ENCODE results near the gene HSP90AA1. TPM values are rescaled to one million over a fixed set of nuclear protein-coding genes. Genes with fewer than 3 reads are reported as not detected.
A peak's percentile ranks its signal among the peaks of the same experiment; 100 is the strongest.

The HSP90AA1 gene
- total RNA-seq, 1 experiment from 2014 or later: 842 TPM

DNA sequence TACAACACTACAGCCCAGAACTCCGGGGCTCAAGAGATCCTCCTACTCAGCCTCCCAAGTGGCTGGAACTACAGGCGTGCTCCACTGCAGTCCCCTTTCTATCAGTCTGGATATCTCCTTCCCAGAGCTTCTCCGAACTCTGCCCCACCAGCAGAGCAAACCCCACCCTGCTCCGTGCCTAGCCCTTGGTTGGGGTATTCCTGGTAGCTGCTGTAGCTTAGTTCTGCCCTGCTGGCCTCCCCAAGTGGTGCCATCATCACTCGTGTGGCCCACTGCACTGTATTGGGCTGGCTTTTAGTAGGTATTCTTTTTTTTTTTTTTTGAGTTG lies 9.5 kb downstream of the HSP90AA1 start (continued):
- TF ChIP-seq ZMAT4 (CRISPR knock-in tag; IDR thresholded peaks at IDR 0.05): no peak

DNA sequence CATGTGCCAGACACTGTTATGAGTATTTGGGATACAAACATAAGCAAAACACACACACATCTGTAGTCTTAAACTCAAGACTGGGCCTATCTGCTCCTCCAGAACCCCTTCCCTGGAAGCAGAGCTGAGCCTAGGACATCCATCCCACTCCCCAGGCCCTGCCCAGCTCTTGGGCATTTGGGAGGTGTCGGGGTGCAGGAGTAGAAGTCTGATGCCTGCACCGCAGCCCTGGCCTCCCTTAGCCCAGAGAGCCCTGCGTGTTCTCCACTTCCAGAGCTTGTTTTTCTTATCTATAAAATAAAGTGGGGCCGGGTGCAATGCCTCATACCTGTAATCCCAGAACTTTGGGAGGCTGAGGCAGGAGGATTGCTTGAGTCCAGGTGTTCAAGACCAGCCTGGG lies 11.7 kb downstream of the HSP90AA1 start:
- CTCF ChIA-PET: interaction anchor here (1.0 to 1.1 kb wide), 2 partner anchors 12 to 29 kb away, joined by 3 read pairs; no protein-coding TSS in a partner anchor
- Mint-ChIP-seq H3K4me1 (no peaks in the 10 kb centered on the region), H3K27me3 (ENCODE audit: low read depth) (no peaks in the 10 kb centered on the region), H3K4me3 (no peak overlapping the region), H3K36me3 (peaks cover 28% of the 10 kb centered on the region), H3K9me3 (peaks cover 10% of the 10 kb centered on the region), H3K27ac (no peak overlapping the region)
- POLR2A ChIA-PET: no interaction called here
- DNase-seq (ENCODE audit: low spot score): no peak
- TF ChIP-seq CTCF (IDR thresholded peaks at IDR 0.05): no peak
- TF ChIP-seq E2F1 (CRISPR knock-in tag; IDR thresholded peaks at IDR 0.05): no peak
- TF ChIP-seq, protein P1, sequence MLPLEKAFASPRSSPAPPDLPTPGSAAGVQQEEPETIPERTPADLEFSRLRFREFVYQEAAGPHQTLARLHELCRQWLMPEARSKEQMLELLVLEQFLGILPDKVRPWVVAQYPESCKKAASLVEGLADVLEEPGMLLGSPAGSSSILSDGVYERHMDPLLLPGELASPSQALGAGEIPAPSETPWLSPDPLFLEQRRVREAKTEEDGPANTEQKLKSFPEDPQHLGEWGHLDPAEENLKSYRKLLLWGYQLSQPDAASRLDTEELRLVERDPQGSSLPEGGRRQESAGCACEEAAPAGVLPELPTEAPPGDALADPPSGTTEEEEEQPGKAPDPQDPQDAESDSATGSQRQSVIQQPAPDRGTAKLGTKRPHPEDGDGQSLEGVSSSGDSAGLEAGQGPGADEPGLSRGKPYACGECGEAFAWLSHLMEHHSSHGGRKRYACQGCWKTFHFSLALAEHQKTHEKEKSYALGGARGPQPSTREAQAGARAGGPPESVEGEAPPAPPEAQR (CRISPR knock-in tag; IDR thresholded peaks at IDR 0.05): no peak
- TF ChIP-seq HMGA2 (CRISPR knock-in tag; IDR thresholded peaks at IDR 0.05): no peak
- TF ChIP-seq USF1 (CRISPR knock-in tag; IDR thresholded peaks at IDR 0.05): no peak
- TF ChIP-seq ZNF263 (CRISPR knock-in tag; IDR thresholded peaks at IDR 0.05; ENCODE audit: low read depth): no peak
- TF ChIP-seq ERG (CRISPR knock-in tag; IDR thresholded peaks at IDR 0.05): no peak
- TF ChIP-seq ARID4B (CRISPR knock-in tag; IDR thresholded peaks at IDR 0.05; ENCODE audit: borderline replicate concordance): no peak
- ATAC-seq: no peak

DNA sequence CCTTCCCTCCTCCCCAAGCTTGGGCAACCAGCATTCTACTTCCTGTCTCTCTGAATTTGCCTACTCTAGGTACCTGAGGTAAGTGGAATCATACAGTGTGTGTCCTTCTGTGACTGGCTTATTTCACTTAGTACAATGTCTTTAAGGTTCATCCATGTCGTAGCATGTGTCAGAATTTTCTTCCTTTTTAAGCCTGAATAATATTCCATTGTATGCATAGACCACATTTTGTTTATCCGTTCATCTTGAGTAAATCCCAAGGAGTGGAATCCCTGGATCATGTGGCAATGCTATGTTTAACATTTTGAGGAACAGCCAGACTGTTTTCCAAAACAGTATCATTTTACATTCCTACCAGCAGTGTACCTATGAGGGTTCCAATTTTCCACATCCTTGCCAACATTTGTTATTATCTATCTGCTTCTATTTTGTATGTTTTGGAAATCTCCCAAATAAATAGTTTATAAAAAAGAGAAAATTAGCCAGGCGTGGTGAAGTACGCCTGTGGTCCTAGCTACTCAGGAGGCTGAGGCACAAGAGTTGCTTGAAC lies 12.4 kb downstream of the HSP90AA1 start:
- Mint-ChIP-seq H3K4me3 (no peak overlapping the region), H3K36me3 (peaks cover 21% of the 10 kb centered on the region), H3K4me1 (no peaks in the 10 kb centered on the region), H3K27ac (peak overlapping the region; percentile 94), H3K27me3 (ENCODE audit: low read depth) (no peaks in the 10 kb centered on the region), H3K9me3 (peaks cover 10% of the 10 kb centered on the region)
- DNase-seq (ENCODE audit: low spot score): no peak
- POLR2A ChIA-PET: no interaction called here
- no peak for ATAC-seq
- CTCF ChIA-PET: interaction anchor here (0.6 to 1.1 kb wide), 4 partner anchors 12 to 62 kb away, joined by 3 read pairs; no protein-coding TSS in a partner anchor
- TF ChIP-seq PRDM15 (CRISPR knock-in tag; IDR thresholded peaks at IDR 0.05): no peak
- no peak for TF ChIP-seq MLX (CRISPR knock-in tag; IDR thresholded peaks at IDR 0.05)
- no peak for TF ChIP-seq SP1 (CRISPR knock-in tag; conservative IDR thresholded peaks at IDR 0.05)
- TF ChIP-seq, protein P2, sequence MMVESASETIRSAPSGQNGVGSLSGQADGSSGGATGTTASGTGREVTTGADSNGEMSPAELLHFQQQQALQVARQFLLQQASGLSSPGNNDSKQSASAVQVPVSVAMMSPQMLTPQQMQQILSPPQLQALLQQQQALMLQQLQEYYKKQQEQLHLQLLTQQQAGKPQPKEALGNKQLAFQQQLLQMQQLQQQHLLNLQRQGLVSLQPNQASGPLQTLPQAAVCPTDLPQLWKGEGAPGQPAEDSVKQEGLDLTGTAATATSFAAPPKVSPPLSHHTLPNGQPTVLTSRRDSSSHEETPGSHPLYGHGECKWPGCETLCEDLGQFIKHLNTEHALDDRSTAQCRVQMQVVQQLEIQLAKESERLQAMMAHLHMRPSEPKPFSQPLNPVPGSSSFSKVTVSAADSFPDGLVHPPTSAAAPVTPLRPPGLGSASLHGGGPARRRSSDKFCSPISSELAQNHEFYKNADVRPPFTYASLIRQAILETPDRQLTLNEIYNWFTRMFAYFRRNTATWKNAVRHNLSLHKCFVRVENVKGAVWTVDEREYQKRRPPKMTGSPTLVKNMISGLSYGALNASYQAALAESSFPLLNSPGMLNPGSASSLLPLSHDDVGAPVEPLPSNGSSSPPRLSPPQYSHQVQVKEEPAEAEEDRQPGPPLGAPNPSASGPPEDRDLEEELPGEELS (CRISPR knock-in tag; IDR thresholded peaks at IDR 0.05): no peak
- no peak for TF ChIP-seq KAT7 (CRISPR knock-in tag; IDR thresholded peaks at IDR 0.05; ENCODE audit: borderline replicate concordance)
